Suprapubic skin (tissue), 4 donors: ENCODE measurements around the gene CUBN.

Experiments used
- EP300 ChIP-seq: sonication (generic); formaldehyde crosslinking; IDR thresholded peaks from one replicate; pipeline ENCODE4 v1.6.1; 2017; ENCODE audit warnings: antibody characterized with exemption
- POLR2A ChIP-seq, 2 donors: fragments of 450-650 bp; IDR thresholded peaks; one replicate each; pipeline ENCODE4 v1.6.1; 2017; ENCODE audit warnings: antibody characterized with exemption in 2 of 2, mild to moderate bottlenecking in 2 of 2, moderate library complexity in 2 of 2
- POLR2AphosphoS5 ChIP-seq, 3 donors: sonication (generic); formaldehyde crosslinking; IDR thresholded peaks; one replicate each; pipeline ENCODE4 v1.6.1; 2017; ENCODE audit warnings: antibody characterized with exemption in 3 of 3
- TF ChIP-seq, protein P1 (sequence below), 2 donors: fragments of 200-600 bp in 1 of 2; fragments of 450-650 bp in 1 of 2; sonication (generic) in 1 of 2; IDR thresholded peaks; one replicate each; pipeline ENCODE4 v1.5.1; 2016 to 2019; ENCODE audit warnings: antibody characterized with exemption in 2 of 2, mild to moderate bottlenecking in 1 of 2, moderate library complexity in 1 of 2

DNA sequence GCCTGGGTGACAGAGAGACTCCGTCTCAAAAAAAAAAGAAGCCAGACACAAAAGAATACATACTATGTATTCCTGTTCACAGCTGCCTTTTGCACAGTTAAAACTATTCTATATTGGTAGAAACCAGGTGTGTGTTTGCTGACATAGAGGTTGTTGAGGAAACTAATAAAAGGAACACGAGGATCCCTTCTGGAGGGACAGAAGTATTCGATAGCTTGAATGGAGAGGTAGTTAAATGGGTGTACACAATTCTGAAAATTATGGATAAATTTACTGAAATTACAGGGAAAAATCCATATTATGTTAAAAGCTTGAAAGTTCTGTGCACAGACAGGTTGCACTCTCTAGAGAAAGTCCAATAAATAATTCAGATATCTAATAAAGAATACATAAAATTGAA, 71.5 kb downstream of the CUBN start:
- TF ChIP-seq POLR2AphosphoS5 (IDR thresholded peaks at IDR 0.05) (no peak), POLR2A (IDR thresholded peaks at IDR 0.05) (no peak), EP300 (no peak)
- TF ChIP-seq, protein P1, sequence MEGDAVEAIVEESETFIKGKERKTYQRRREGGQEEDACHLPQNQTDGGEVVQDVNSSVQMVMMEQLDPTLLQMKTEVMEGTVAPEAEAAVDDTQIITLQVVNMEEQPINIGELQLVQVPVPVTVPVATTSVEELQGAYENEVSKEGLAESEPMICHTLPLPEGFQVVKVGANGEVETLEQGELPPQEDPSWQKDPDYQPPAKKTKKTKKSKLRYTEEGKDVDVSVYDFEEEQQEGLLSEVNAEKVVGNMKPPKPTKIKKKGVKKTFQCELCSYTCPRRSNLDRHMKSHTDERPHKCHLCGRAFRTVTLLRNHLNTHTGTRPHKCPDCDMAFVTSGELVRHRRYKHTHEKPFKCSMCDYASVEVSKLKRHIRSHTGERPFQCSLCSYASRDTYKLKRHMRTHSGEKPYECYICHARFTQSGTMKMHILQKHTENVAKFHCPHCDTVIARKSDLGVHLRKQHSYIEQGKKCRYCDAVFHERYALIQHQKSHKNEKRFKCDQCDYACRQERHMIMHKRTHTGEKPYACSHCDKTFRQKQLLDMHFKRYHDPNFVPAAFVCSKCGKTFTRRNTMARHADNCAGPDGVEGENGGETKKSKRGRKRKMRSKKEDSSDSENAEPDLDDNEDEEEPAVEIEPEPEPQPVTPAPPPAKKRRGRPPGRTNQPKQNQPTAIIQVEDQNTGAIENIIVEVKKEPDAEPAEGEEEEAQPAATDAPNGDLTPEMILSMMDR (IDR thresholded peaks at IDR 0.05), result no peak
